Endodermal cell (in vitro differentiated cells): ENCODE data around the gene ZNG1A. TPM values are rescaled to one million over a fixed set of nuclear protein-coding genes. Genes with fewer than 3 reads are reported as not detected.
A peak's percentile ranks its signal among the peaks of the same experiment; 100 is the strongest.
"Not testable (repeated sequence)": the region's sequence is repeated elsewhere in the genome, so short reads cannot be mapped to it uniquely, and the experiment has no call there.

Experiments
- DNase-seq: peaks from one replicate; pipeline ENCODE4 v3.0.0-alpha.2; 2017
- H3K27ac ChIP-seq: 2 replicates; pipeline ENCODE4 v1.5.1; 2013; ENCODE audit warnings: mild to moderate bottlenecking, low read depth, low read length, moderate library complexity
- H3K27me3 ChIP-seq: 2 replicates; pipeline ENCODE4 v1.6.1; 2013; ENCODE audit warnings: mild to moderate bottlenecking, low read length, moderate library complexity; ENCODE audit not compliant: insufficient read depth, control insufficient read depth, poor library complexity, severe bottlenecking
- H3K36me3 ChIP-seq: 2 replicates; pipeline ENCODE4 v1.7.0; 2013; ENCODE audit warnings: mild to moderate bottlenecking, low read length, moderate library complexity; ENCODE audit not compliant: control insufficient read depth, insufficient read depth
- H3K4me1 ChIP-seq: one replicate; pipeline ENCODE4 v1.7.0; 2013; ENCODE audit warnings: low read length; ENCODE audit not compliant: control insufficient read depth, insufficient read depth
- H3K4me3 ChIP-seq: 2 replicates; pipeline ENCODE4 v1.5.1; 2013; ENCODE audit warnings: mild to moderate bottlenecking, low read length, moderate library complexity
- H3K9ac ChIP-seq: 2 replicates; pipeline ENCODE4 v1.6.1; 2013; ENCODE audit warnings: mild to moderate bottlenecking, low read length, moderate library complexity; ENCODE audit not compliant: poor library complexity, severe bottlenecking; ENCODE audit errors: extremely low read depth
- H3K9me3 ChIP-seq: 2 replicates; pipeline ENCODE4 v1.6.1; 2013; ENCODE audit warnings: mild to moderate bottlenecking, low read length, moderate library complexity; ENCODE audit not compliant: control insufficient read depth
- H3K27ac Mint-ChIP-seq: 2 replicates; pipeline ENCODE4 v1.8.0; 2020; ENCODE audit warnings: mixed read lengths
- H3K27me3 Mint-ChIP-seq: 2 replicates; pipeline ENCODE4 v1.8.0; 2021; ENCODE audit warnings: mild to moderate bottlenecking, mixed read lengths; ENCODE audit not compliant: insufficient read depth
- H3K36me3 Mint-ChIP-seq: 2 replicates; pipeline ENCODE4 v1.8.0; 2020; ENCODE audit warnings: low read depth, mixed read lengths
- H3K4me1 Mint-ChIP-seq: 2 replicates; pipeline ENCODE4 v1.8.0; 2020; ENCODE audit warnings: mixed read lengths
- H3K4me3 Mint-ChIP-seq: 2 replicates; pipeline ENCODE4 v1.8.0; 2020; ENCODE audit warnings: mild to moderate bottlenecking, moderate library complexity, mixed read lengths
- H3K9me3 Mint-ChIP-seq: 2 replicates; pipeline ENCODE4 v1.8.0; 2020; ENCODE audit warnings: mild to moderate bottlenecking, mixed read lengths
- CTCF ChIP-seq: fragments of 200-600 bp; sonication (generic); conservative IDR thresholded peaks from 2 replicates; pipeline ENCODE4 v1.5.0; 2021; ENCODE audit warnings: antibody characterized with exemption, mild to moderate bottlenecking
- WGBS, 2 experiments: methylation state at CpG; one replicate each; pipeline versions ENCODE4 v1.1.5 to v1.1.7; 2013; ENCODE audit warnings: missing lambda C conversion rate in 2 of 2, mixed read lengths in 1 of 2; ENCODE audit not compliant: insufficient coverage in 1 of 2, insufficient read length in 1 of 2; 5-methylcytosine and 5-hydroxymethylcytosine counted together
- total RNA-seq, 2 donors: library from RNA; stranded (reverse); fragmentation: NEBNext Ultra II Directional in 1 of 2; extraction: Animal tissue kit (Norgen Biotek cat#: 25700) in 1 of 2; gene quantifications; 2 replicates in 1 of 2; 3 replicates in 1 of 2; pipeline ENCODE4 v1.2.1, GENCODE V29; 2021

Gene ZNG1A
- total RNA-seq, 2 donors from 2014 or later = 45.7 to 68.5 TPM

GRCh38 chr9:78333-78732 is 100.5 kb downstream of the ZNG1A start:
- 92% methylated on average over 3 of the region's 3 CpGs; no CpG with 5 or more reads in 1 of the 2 experiments for WGBS, 2 experiments
- not testable (repeated sequence) for H3K36me3 Mint-ChIP-seq

DNA sequence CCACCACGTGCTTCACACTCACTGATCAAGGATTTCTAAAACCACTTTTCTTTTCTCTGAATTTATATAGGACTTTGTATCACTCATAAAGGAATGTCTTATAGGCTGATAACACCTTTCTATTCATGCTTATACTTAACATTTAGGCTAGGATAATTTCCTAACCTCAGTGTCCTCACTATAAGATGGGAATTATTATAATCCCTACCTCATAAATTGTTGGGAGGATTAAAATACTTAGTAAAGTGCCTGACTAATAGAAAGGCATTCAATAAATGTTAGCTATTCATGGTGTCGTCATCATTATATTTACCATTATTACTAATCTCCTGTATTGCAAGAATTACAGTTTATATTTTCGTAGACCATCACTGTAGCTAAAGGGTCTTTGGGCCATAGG is 102.5 kb downstream of the ZNG1A start:
- H3K4me1 Mint-ChIP-seq, H3K36me3 ChIP-seq, H3K4me1 ChIP-seq, H3K9ac ChIP-seq, H3K4me3 ChIP-seq, H3K9me3 Mint-ChIP-seq, H3K4me3 Mint-ChIP-seq, DNase-seq, H3K27ac Mint-ChIP-seq, H3K9me3 ChIP-seq, H3K36me3 Mint-ChIP-seq, H3K27ac ChIP-seq: not testable (repeated sequence)
- peaks cover 42% of the 10 kb centered on the region for H3K27me3 Mint-ChIP-seq
- peaks cover 41% of the 10 kb centered on the region for H3K27me3 ChIP-seq
- WGBS, 2 experiments = no CpG with 5 or more reads among the region's 3 CpGs

More at GRCh38 chr9:78333-78732, 100.5 kb downstream of the ZNG1A start:
- H3K27ac ChIP-seq, H3K9me3 ChIP-seq, H3K4me1 Mint-ChIP-seq, H3K36me3 ChIP-seq, H3K4me1 ChIP-seq, H3K4me3 Mint-ChIP-seq, H3K27ac Mint-ChIP-seq, H3K9me3 Mint-ChIP-seq, H3K9ac ChIP-seq, H3K4me3 ChIP-seq, DNase-seq: not testable (repeated sequence)
- peaks cover 35% of the 10 kb centered on the region for H3K27me3 Mint-ChIP-seq
- H3K27me3 ChIP-seq = peaks cover 30% of the 10 kb centered on the region

DNA sequence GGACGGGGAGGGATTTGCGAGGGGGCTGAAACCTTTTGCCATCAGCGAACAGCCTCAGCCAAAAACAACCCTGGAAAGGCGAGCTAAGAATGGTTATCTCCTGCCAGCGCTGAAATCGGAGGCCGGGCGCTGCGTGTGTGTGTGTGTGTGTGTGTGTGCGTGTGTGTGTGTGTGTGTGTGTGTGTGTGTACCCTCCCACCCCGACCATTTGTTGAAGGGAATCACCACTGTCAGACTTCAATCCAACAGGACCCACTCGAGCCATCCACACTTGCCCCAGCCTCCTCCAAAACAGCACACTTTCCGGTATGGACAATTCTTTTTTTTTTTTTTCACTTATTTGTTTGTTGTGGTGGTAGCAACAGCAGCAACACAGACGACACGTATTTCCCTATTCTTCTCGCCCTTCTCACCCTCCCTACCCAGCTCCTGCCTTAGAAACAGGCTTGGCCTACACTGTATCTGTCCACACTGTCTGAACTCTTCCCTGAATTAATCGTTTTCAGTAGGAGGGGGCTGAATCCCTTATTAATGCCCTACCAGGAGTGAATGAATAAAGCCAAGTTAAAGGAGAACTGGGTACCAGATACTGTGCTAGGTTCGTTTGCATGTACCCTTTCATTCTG is 104.8 kb downstream of the ZNG1A start:
- not testable (repeated sequence) for H3K27ac Mint-ChIP-seq, H3K9ac ChIP-seq, H3K4me1 Mint-ChIP-seq, H3K27ac ChIP-seq, H3K36me3 Mint-ChIP-seq, H3K9me3 ChIP-seq, H3K4me1 ChIP-seq, H3K36me3 ChIP-seq, H3K9me3 Mint-ChIP-seq
- Histone ChIP-seq H3K27me3 (peaks cover 38% of the 10 kb centered on the region), H3K4me3 (peak overlapping the region; percentile 53)
- H3K4me3 Mint-ChIP-seq = peak overlapping the region; percentile 56
- DNase-seq = peak; percentile 6
- WGBS, 2 experiments = 15 to 40% methylated on average over 1 to 5 of the region's 18 CpGs
- peaks cover 38% of the 10 kb centered on the region for H3K27me3 Mint-ChIP-seq

GRCh38 chr9:73076-73899 is 105.6 kb downstream of the ZNG1A start:
- H3K27me3 Mint-ChIP-seq = peaks cover 38% of the 10 kb centered on the region
- H3K4me3 ChIP-seq = peak overlapping the region; percentile 53
- not testable (repeated sequence) for H3K9me3 Mint-ChIP-seq, H3K4me1 ChIP-seq, H3K9ac ChIP-seq, H3K9me3 ChIP-seq, H3K36me3 Mint-ChIP-seq, H3K27ac ChIP-seq, H3K36me3 ChIP-seq, H3K27ac Mint-ChIP-seq, H3K4me1 Mint-ChIP-seq
- peaks cover 38% of the 10 kb centered on the region for H3K27me3 ChIP-seq
- TF ChIP-seq CTCF = peak; percentile 10
- DNase-seq = peak; percentile 75
- peak overlapping the region; percentile 56 for H3K4me3 Mint-ChIP-seq
- WGBS, 2 experiments = 0 to 1% methylated on average over 6 to 109 of the region's 109 CpGs

Other genes with a start within 250 kb of the ZNG1A start
- 10 to 100 TPM; 21.4 to 23.4 TPM for gene WASHC1, start 149.6 kb downstream of the ZNG1A start, total RNA-seq
- gene FOXD4, start 60.6 kb downstream of the ZNG1A start, total RNA-seq = under 1 TPM in 1 of 2 donors, not detected in 1; 0.26 TPM
- gene DOCK8, start 35.8 kb upstream of the ZNG1A start, total RNA-seq = 10 to 100 TPM; 26.9 to 28.1 TPM